ENCODE data around the gene CHFR.

DNA sequence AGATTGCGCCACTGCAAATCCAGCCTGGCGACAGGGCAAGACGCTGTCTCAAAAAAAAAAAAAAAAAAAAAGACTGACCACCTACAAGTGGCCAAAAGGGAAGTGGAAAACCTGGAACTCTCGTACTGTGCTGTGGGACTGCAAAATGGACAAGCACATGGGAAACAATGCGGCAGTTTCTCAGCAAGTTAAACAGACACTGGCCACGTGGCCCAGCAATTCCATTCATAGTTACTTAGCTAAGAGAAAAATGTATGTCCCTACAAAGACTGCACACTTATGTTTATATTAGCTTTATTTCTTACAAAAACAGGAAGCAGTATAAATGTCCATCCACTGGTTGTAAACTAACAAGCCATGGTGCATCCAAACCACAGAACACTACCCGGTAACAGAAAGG is 5.6 kb downstream of the CHFR start:
- TF ChIP-seq, protein P1, sequence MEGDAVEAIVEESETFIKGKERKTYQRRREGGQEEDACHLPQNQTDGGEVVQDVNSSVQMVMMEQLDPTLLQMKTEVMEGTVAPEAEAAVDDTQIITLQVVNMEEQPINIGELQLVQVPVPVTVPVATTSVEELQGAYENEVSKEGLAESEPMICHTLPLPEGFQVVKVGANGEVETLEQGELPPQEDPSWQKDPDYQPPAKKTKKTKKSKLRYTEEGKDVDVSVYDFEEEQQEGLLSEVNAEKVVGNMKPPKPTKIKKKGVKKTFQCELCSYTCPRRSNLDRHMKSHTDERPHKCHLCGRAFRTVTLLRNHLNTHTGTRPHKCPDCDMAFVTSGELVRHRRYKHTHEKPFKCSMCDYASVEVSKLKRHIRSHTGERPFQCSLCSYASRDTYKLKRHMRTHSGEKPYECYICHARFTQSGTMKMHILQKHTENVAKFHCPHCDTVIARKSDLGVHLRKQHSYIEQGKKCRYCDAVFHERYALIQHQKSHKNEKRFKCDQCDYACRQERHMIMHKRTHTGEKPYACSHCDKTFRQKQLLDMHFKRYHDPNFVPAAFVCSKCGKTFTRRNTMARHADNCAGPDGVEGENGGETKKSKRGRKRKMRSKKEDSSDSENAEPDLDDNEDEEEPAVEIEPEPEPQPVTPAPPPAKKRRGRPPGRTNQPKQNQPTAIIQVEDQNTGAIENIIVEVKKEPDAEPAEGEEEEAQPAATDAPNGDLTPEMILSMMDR (IDR thresholded peaks at IDR 0.05): no peak
- no peak for TF ChIP-seq POLR2A (IDR thresholded peaks at IDR 0.05)

Measured in lower leg skin (tissue), 3 donors.